Panc1 (cell line): ENCODE measurements around the gene C1QTNF3. TPM values are rescaled to one million over a fixed set of nuclear protein-coding genes. Genes with fewer than 3 reads are reported as not detected.

ENCODE experiments used
- ATAC-seq: fragments of 200-7000 bp; cut with Tn5 transposase; 2 replicates; pipeline ENCODE4 v1.9.1; 2020; ENCODE audit warnings: mild to moderate bottlenecking, moderate library complexity
- BruUV-seq: library from RNA; stranded (reverse); fragments of 400-500 nt; replicated peaks from 2 replicates; lab custom pipeline; 2021; lab: Mats Ljungman, UMichigan
- CTCF ChIA-PET: fragments of 300-600 bp; sonication (Branson Sonifier 250); formaldehyde crosslinking; loops from one replicate; lab custom pipeline; 2022; ENCODE audit warnings: antibody characterized with exemption; lab: Charles Lee
- POLR2A ChIA-PET: fragments of 300-600 bp; sonication (Branson Sonifier 250); formaldehyde crosslinking; loops from one replicate; lab custom pipeline; 2022; ENCODE audit warnings: antibody characterized with exemption; lab: Charles Lee
- DNase-seq: peaks from one replicate; pipeline ENCODE4 v3.0.0-alpha.2; 2010; ENCODE audit warnings: low read depth, low spot score
- H3K27ac ChIP-seq: 2 replicates; pipeline ENCODE4 v1.5.1; 2011; ENCODE audit warnings: mild to moderate bottlenecking, low read length, inconsistent platforms
- H3K27me3 ChIP-seq: fragments of 200-500 bp; sonication (Bioruptor generic); 2 replicates; pipeline ENCODE4 v1.6.0; 2014; ENCODE audit warnings: low read length, inconsistent platforms; ENCODE audit not compliant: control insufficient read depth, insufficient read depth
- H3K36me3 ChIP-seq: fragments of 200-500 bp; sonication (Bioruptor generic); 2 replicates; pipeline ENCODE4 v1.5.1; 2014; ENCODE audit warnings: inconsistent platforms, mild to moderate bottlenecking, low read length, moderate library complexity; ENCODE audit not compliant: control insufficient read depth, insufficient read depth
- H3K4me1 ChIP-seq: 2 replicates; pipeline ENCODE4 v1.5.1; 2011; ENCODE audit warnings: inconsistent platforms, mild to moderate bottlenecking, low read length, moderate library complexity; ENCODE audit not compliant: control insufficient read depth, insufficient read depth
- H3K4me3 ChIP-seq, 2 experiments: 2 replicates each; pipeline ENCODE4 v1.5.1; 2011 to 2012; ENCODE audit warnings: low read depth in 2 of 2, low read length in 2 of 2, mild to moderate bottlenecking in 2 of 2, inconsistent platforms in 1 of 2, moderate library complexity in 1 of 2
- H3K9me3 ChIP-seq: fragments of 200-500 bp; sonication (Bioruptor generic); 2 replicates; pipeline ENCODE4 v1.5.1; 2014; ENCODE audit warnings: low read depth, mild to moderate bottlenecking, inconsistent platforms, low read length, moderate library complexity; ENCODE audit not compliant: control insufficient read depth, insufficient read depth
- CTCF ChIP-seq: fragments of 450-650 bp; IDR thresholded peaks from 2 replicates; pipeline ENCODE4 v1.5.1; 2017; ENCODE audit warnings: mild to moderate bottlenecking
- POLR2AphosphoS5 ChIP-seq: IDR thresholded peaks from 2 replicates; pipeline ENCODE4 v1.6.1; 2012; ENCODE audit warnings: mild to moderate bottlenecking, low read depth, low read length, moderate library complexity
- REST ChIP-seq, 2 experiments: IDR thresholded peaks; 2 replicates each; pipeline ENCODE4 v1.6.1; 2011 to 2012; ENCODE audit warnings: low read depth in 2 of 2, control low read depth in 1 of 2, low read length in 1 of 2, mild to moderate bottlenecking in 1 of 2, moderate library complexity in 1 of 2; ENCODE audit not compliant: insufficient read depth in 1 of 2
- SIN3A ChIP-seq: IDR thresholded peaks from 2 replicates; pipeline ENCODE4 v1.6.1; 2012; ENCODE audit warnings: low read depth, mild to moderate bottlenecking, low read length, moderate library complexity, borderline replicate concordance; ENCODE audit not compliant: insufficient read depth
- TCF7L2 ChIP-seq: IDR thresholded peaks from 2 replicates; pipeline ENCODE4 v1.6.1; 2011; ENCODE audit warnings: mild to moderate bottlenecking, low read depth, low read length, inconsistent platforms
- in situ Hi-C: cut with HindIII; loops from 2 replicates; pipeline ENCODE4 v1.10.0; 2016; ENCODE audit warnings: low sequenced_read_pairs, low pct_unique_long_range_greater_than_20kb
- intact Hi-C: fragments of 100-400 bp; cut with micrococcal nuclease; formaldehyde crosslinking; loops from one replicate; pipeline ENCODE4 v1.10.0; 2022; ENCODE audit not compliant: unreplicated experiment
- total RNA-seq: library from RNA; stranded (reverse); gene quantifications from one replicate; pipeline ENCODE4 v1.2.1, GENCODE V29; 2021; ENCODE audit not compliant: unreplicated experiment

Gene C1QTNF3
- total RNA-seq, 1 experiment from 2014 or later, result 2.1 TPM

GRCh38 chr5:33968211-33969005 lies 74.6 kb downstream of the C1QTNF3 start:
- H3K36me3 ChIP-seq, result no peaks in the 10 kb centered on the region
- H3K27me3 ChIP-seq, result peaks cover 8% of the 10 kb centered on the region; the same call in 1 of the 2 replicates
- no peak for TF ChIP-seq CTCF
- TF ChIP-seq POLR2AphosphoS5, result no peak
- TF ChIP-seq REST (IDR thresholded peaks at IDR 0.05; ENCODE audit: insufficient read depth in 1 of 2, low read depth in 2 of 2, low read length in 1 of 2), result no peak
- TF ChIP-seq SIN3A, result no peak
- TF ChIP-seq TCF7L2, result no peak
- DNase-seq (no peak), ATAC-seq (no peak)
- H3K27ac ChIP-seq, result no peak overlapping the region
- intact Hi-C loops, result no loop called here
- BruUV-seq, result no TSS peak
- H3K4me3 ChIP-seq, result no peak overlapping the region
- no peaks in the 10 kb centered on the region for H3K9me3 ChIP-seq
- H3K4me1 ChIP-seq, result no peaks in the 10 kb centered on the region
- in situ Hi-C loops, result no loop called here
- ChIA-PET POLR2A (no interaction called here), CTCF (no interaction called here)

Other genes starting within 250 kb of the C1QTNF3 start
- gene ADAMTS12, start 151.2 kb downstream of the C1QTNF3 start, total RNA-seq, result 0.15 TPM
- gene RXFP3, start 106.8 kb downstream of the C1QTNF3 start, total RNA-seq, result not detected
- not detected for gene SLC45A2, start 58.5 kb downstream of the C1QTNF3 start, total RNA-seq
- gene AMACR, start 35.2 kb downstream of the C1QTNF3 start, total RNA-seq, result 20.6 TPM